Testis (tissue), 2 donors: ENCODE results near the gene FYTTD1.

ENCODE experiments used
- CTCF ChIP-seq, 3 experiments: fragments of 450-650 bp in 2 of 3; fragments of 200-600 bp in 1 of 3; sonication (generic) in 1 of 3; IDR thresholded peaks; one replicate each; pipeline ENCODE4 v1.5.1; 2016 to 2019; ENCODE audit warnings: antibody characterized with exemption in 3 of 3, mild to moderate bottlenecking in 2 of 3, moderate library complexity in 1 of 3
- POLR2A ChIP-seq: fragments of 450-650 bp; IDR thresholded peaks from one replicate; pipeline ENCODE4 v1.6.1; 2017; ENCODE audit warnings: antibody characterized with exemption, mild to moderate bottlenecking, moderate library complexity

DNA sequence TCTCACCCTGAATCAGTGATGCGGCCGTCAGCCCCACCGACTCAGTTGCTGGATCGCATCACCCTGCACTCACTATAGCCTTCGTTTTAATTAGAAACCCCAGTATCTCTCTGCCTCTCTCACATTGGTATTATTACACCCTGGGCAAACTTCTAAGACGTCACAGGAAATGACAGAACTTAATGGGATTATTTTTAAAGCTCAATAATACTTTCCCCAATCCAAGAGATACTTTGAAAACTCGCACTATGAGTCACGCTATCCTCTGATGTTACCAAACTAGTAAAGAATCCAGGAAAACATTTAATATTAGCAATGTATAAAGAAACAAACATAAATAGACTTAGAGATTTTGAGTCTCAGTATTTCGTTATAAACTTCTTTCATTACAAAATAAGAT is 49.6 kb upstream of the FYTTD1 start:
- TF ChIP-seq POLR2A = no peak
- no peak for TF ChIP-seq CTCF (IDR thresholded peaks at IDR 0.05)
